ENCODE data around the gene THPO. TPM values are rescaled to one million over a fixed set of nuclear protein-coding genes. Genes with fewer than 3 reads are reported as not detected.
A peak's percentile ranks its signal among the peaks of the same experiment; 100 is the strongest.

Gene THPO
- not detected in 2 replicates for total RNA-seq

DNA sequence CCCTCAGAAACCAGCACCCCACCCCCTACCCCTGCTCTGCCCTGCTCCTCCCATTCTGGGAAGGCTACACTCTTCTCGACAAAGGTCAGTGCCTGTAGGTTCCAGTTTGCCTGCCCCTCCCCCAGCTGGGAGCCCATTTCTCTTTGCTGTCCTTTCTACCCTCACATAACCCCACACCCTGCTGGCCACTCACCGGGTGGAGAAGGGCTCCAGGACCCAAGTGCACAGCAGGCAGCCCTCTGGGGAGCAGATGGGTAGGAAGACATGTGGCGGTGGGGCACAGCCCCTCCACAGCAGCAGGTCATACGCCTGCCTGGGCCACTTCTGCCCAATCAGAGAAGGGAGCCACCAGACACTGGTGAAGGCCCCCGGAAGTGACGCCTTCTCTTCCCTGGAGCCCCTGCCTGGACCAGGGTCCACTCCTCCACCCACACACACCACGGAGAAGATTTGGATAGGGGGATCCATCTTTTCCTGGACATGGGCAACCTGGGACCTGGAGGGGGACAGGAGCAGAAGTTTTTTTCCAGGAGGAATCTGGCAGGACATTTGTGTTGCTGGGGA lies at the start of gene THPO:
TSS of gene THPO (minus strand) at position 326 of the 564 bp plus-strand sequence. CDS start 1,948 bp downstream, outside the sequence.

DNA sequence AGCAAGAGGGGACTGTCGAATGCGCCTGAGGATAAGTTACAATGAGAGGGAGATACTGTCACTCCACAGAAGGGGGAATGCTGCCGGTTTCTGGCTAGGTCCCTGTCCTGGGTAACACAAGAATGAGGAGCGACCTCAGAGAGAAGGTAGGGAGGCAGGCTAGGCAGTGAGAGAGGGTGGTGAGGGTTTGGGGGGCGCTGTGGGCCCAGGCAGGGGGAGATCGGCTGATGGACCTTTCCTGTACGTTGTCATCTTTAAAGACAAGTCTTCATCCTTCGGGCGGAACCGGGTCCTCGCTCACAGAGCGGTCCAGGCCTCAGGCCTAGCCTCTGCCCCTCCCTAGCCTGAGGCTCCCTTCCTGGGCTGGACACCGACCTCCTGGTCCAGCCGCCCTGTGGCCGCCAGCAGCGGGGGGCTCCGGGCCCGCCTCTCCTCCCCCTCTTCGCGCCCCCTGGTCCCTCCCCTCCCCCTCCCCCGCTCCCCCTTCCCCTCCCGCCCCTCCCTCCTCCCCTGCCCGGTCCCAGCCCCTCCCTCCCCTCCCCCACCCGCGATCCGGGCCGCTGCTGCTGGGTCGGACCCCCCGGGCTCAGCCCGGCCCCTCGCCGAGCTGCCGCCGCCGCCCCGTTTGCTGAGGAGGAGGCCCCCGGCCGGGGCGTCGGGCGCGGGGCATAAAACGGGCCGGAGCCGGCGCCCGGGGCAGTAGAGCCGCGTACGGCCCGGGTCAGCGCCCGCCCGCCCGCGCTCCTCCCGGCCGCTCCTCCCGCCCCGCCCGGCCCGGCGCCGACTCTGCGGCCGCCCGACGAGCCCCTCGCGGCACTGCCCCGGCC lies 1.6 kb upstream of the THPO start, which contains the start of gene CHRD:
TSS of gene CHRD (plus strand) at position 697 of the 827 bp plus-strand sequence. CDS start 265 bp downstream, outside the sequence.

DNA sequence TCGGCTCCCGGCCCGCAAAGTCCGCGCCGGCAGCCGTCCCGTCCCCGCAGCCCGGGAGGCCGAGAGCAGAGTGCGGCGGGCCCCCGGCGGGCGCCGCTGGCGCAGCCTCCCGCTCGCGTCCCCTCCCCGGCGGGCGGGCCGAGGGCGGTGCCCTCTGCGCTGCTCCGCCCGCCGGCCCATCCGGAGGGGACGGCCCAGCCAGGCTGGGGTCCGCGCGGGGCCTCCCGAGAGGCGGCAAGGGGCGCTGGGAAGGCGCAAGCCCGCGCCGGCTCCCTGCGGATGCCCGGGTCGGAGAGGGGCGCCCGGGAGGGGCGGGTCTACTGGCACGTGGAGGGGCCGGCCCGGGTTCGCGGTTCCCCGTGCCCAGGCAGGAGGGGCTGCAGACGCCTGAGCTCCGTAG lies 16.5 kb downstream of the THPO start, which contains the start of the genes CLCN2 and POLR2H:
TSS of gene CLCN2 (minus strand) at position 74 of the 400 bp plus-strand sequence. CDS start 126 bp downstream, outside the sequence.
TSS of gene POLR2H (plus strand) at position 179 of the 400 bp plus-strand sequence. CDS start 1,783 bp downstream, outside the sequence.

DNA sequence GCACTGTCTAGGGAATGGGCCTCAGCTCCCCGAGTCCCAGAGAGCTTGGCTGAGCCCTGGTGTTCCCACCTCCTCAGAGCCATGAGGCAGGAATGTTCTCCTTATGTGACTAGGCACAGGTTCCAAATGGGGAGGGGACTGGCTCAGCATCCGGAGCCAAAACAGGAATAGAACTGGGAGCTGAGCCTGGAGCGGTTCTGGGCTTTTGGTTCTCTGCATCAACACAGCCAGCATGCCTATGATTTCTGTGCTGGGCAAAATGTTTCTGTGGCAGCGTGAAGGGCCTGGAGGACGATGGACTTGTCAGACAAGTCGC lies 40.6 kb downstream of the THPO start, which contains the start of gene FAM131A:
TSS of gene FAM131A (plus strand) at position 202 of the 316 bp plus-strand sequence. CDS start at position 233, 31 bp downstream.

Small RNAs within 50 kb of the gene (small RNA-seq; reads per million reads assigned to genes)
- 567 reads per million, percentile 99 among the genes with 10 or more reads in this experiment for gene SNORD66

Other genes with a start within 250 kb of the THPO start
- 40.2 and 40.5 TPM in 2 replicates for gene EIF2B5, start 242.8 kb downstream of the THPO start, total RNA-seq
- 31.6 and 34.0 TPM in 2 replicates for gene DVL3, start 222.8 kb downstream of the THPO start, total RNA-seq
- 389 and 410 TPM in 2 replicates for gene AP2M1, start 203.4 kb downstream of the THPO start, total RNA-seq
- gene ABCF3, start 192.0 kb downstream of the THPO start, total RNA-seq = 31.9 and 40.5 TPM in 2 replicates
- gene VWA5B2, start 148.6 kb downstream of the THPO start, total RNA-seq = under 0.01 and 0.10 TPM in 2 replicates
- gene ALG3, start 129.2 kb downstream of the THPO start, total RNA-seq = 30.5 and 40.5 TPM in 2 replicates
- gene EEF1AKMT4, start 128.5 kb downstream of the THPO start, total RNA-seq = 3.3 and 6.2 TPM in 2 replicates
- not detected in 2 replicates for gene CAMK2N2, start 116.7 kb downstream of the THPO start, total RNA-seq
- gene ECE2, start 102.2 kb downstream of the THPO start, total RNA-seq = not detected in 2 replicates
- 463 and 575 TPM in 2 replicates for gene PSMD2, start 79.0 kb downstream of the THPO start, total RNA-seq
- gene EIF4G1, start 63.6 kb downstream of the THPO start, total RNA-seq = 309 and 376 TPM in 2 replicates
- gene FAM131A, start 40.6 kb downstream of the THPO start, total RNA-seq = 26.9 and 28.7 TPM in 2 replicates
- 4.4 and 4.6 TPM in 2 replicates for gene CLCN2, start 16.6 kb downstream of the THPO start, total RNA-seq
- 78.7 and 87.9 TPM in 2 replicates for gene POLR2H, start 16.5 kb downstream of the THPO start, total RNA-seq
- gene CHRD, start 1.8 kb upstream of the THPO start, total RNA-seq = under 0.01 and 0.19 TPM in 2 replicates
- not detected in 2 replicates for gene EPHB3, start 183.6 kb upstream of the THPO start, total RNA-seq